Mononuclear cell (primary cell): ENCODE measurements around the gene CACNG4. TPM values are rescaled to one million over a fixed set of nuclear protein-coding genes. Genes with fewer than 3 reads are reported as not detected.

ENCODE experiments used
- H3K27me3 ChIP-seq: 2 replicates; pipeline ENCODE4 v1.6.0; 2011; ENCODE audit warnings: low read length, control low read depth; ENCODE audit not compliant: insufficient read depth
- H3K4me1 ChIP-seq: 2 replicates; pipeline ENCODE4 v1.5.1; 2011; ENCODE audit warnings: mild to moderate bottlenecking, low read length, control low read depth; ENCODE audit not compliant: insufficient read depth
- H3K4me3 ChIP-seq: 2 replicates; pipeline ENCODE4 v1.5.1; 2011; ENCODE audit warnings: mild to moderate bottlenecking, low read length, moderate library complexity
- H3K9me3 ChIP-seq: 2 replicates; pipeline ENCODE4 v1.5.1; 2011; ENCODE audit warnings: low read depth, mild to moderate bottlenecking, control low read depth, low read length
- total RNA-seq: library from RNA; depleted of rRNA; stranded (reverse); fragments of >200 nt; gene quantifications from one replicate; pipeline ENCODE4 v1.2.3, GENCODE V29; 2012

Gene CACNG4
- total RNA-seq, 1 donor: not detected

GRCh38 chr17:67074781-67075180, 110.3 kb downstream of the CACNG4 start:
- H3K4me1 ChIP-seq: no peaks in the 10 kb centered on the region
- H3K9me3 ChIP-seq: no peaks in the 10 kb centered on the region
- H3K27me3 ChIP-seq: no peaks in the 10 kb centered on the region
- no peak overlapping the region for H3K4me3 ChIP-seq

GRCh38 chr17:67076290-67076689, 111.8 kb downstream of the CACNG4 start:
- Histone ChIP-seq H3K4me1 (peaks cover 5% of the 10 kb centered on the region), H3K4me3 (no peak overlapping the region), H3K27me3 (no peaks in the 10 kb centered on the region), H3K9me3 (no peaks in the 10 kb centered on the region)

GRCh38 chr17:67078292-67078691, 113.8 kb downstream of the CACNG4 start:
- no peaks in the 10 kb centered on the region for H3K27me3 ChIP-seq
- peaks cover 18% of the 10 kb centered on the region for H3K4me1 ChIP-seq
- H3K4me3 ChIP-seq: no peak overlapping the region
- no peaks in the 10 kb centered on the region for H3K9me3 ChIP-seq

GRCh38 chr17:67079491-67079890, 115.0 kb downstream of the CACNG4 start:
- Histone ChIP-seq H3K9me3 (no peaks in the 10 kb centered on the region), H3K4me3 (no peak overlapping the region), H3K4me1 (peaks cover 18% of the 10 kb centered on the region), H3K27me3 (no peaks in the 10 kb centered on the region)

- no peak overlapping the region for H3K4me3 ChIP-seq
- no peaks in the 10 kb centered on the region for H3K27me3 ChIP-seq
- no peaks in the 10 kb centered on the region for H3K9me3 ChIP-seq
- peaks cover 18% of the 10 kb centered on the region for H3K4me1 ChIP-seq
These were observed 116.3 kb downstream of the CACNG4 start for GRCh38 chr17:67080804-67081203.

- H3K4me3 ChIP-seq: no peak overlapping the region
- H3K9me3 ChIP-seq: no peaks in the 10 kb centered on the region
- H3K4me1 ChIP-seq: peaks cover 18% of the 10 kb centered on the region
- no peaks in the 10 kb centered on the region for H3K27me3 ChIP-seq
These were observed 117.6 kb downstream of the CACNG4 start for GRCh38 chr17:67082107-67082506.

Other genes starting within 250 kb of the CACNG4 start
- not detected for gene CACNG5, start 129.6 kb upstream of the CACNG4 start, total RNA-seq
- not detected for gene CACNG1, start 79.8 kb downstream of the CACNG4 start, total RNA-seq